NCI-H2171 treated with DMSO at 0.1 percent for 48 hours (cell line): ENCODE results near the gene POC1B.
A peak's percentile ranks its signal among the peaks of the same experiment; 100 is the strongest.

Experiments used
- DNase-seq: peaks from one replicate; lab custom pipeline; 2025; lab: John Stamatoyannopoulos, UW

Gene POC1B

GRCh38 chr12:89525824-89526770, at the start of gene POC1B:
TSS of gene POC1B (minus strand) at chr12:89526047. CDS start at chr12:89525895, 152 bp downstream.
- DNase-seq = peak; percentile 94

- DNase-seq = no peak
Observed at GRCh38 chr12:89575374-89575773, 49.5 kb upstream of the POC1B start.

GRCh38 chr12:89574736-89575208, 48.9 kb upstream of the POC1B start:
- DNase-seq = no peak

GRCh38 chr12:89573051-89573810, 47.4 kb upstream of the POC1B start:
- no peak for DNase-seq

- no peak for DNase-seq
Observed at GRCh38 chr12:89571491-89572195, 45.8 kb upstream of the POC1B start.

- DNase-seq = no peak
Observed at GRCh38 chr12:89568484-89568883, 42.6 kb upstream of the POC1B start.

GRCh38 chr12:89567691-89568239, 41.9 kb upstream of the POC1B start:
- DNase-seq = no peak

- DNase-seq = no peak
Observed at GRCh38 chr12:89566615-89567014, 40.8 kb upstream of the POC1B start.

- no peak for DNase-seq
Observed at GRCh38 chr12:89565002-89565401, 39.2 kb upstream of the POC1B start.

- DNase-seq = no peak
Observed at GRCh38 chr12:89559753-89560152, 33.9 kb upstream of the POC1B start.

- DNase-seq = no peak
Observed at GRCh38 chr12:89556976-89557375, 31.1 kb upstream of the POC1B start.

GRCh38 chr12:89552376-89552775, 26.5 kb upstream of the POC1B start:
- DNase-seq = no peak

- no peak for DNase-seq
Observed at GRCh38 chr12:89551747-89552146, 25.9 kb upstream of the POC1B start.

- no peak for DNase-seq
Observed at GRCh38 chr12:89547101-89547500, 21.3 kb upstream of the POC1B start.

GRCh38 chr12:89546151-89546550, 20.3 kb upstream of the POC1B start:
- no peak for DNase-seq

- peak; percentile 81 for DNase-seq
Observed at GRCh38 chr12:89544681-89545184, 18.9 kb upstream of the POC1B start.

GRCh38 chr12:89544022-89544421, 18.2 kb upstream of the POC1B start:
- DNase-seq = no peak

- peak; percentile 73 for DNase-seq
Observed at GRCh38 chr12:89542912-89543592, 17.2 kb upstream of the POC1B start.

- DNase-seq = no peak
Observed at GRCh38 chr12:89542236-89542635, 16.4 kb upstream of the POC1B start.

GRCh38 chr12:89540586-89540985, 14.7 kb upstream of the POC1B start:
- no peak for DNase-seq
